Brain microvascular endothelial cell (primary cell): ENCODE data around the gene HIC1.
A peak's percentile ranks its signal among the peaks of the same experiment; 100 is the strongest.

Source experiments
- DNase-seq: peaks from one replicate; pipeline ENCODE4 v3.0.0-alpha.2; 2020
- H3K27ac ChIP-seq: fragments of 250-450 bp; sonication (Bioruptor Pico); 2 replicates; pipeline ENCODE4 v1.5.1; 2020; ENCODE audit warnings: mild to moderate bottlenecking, moderate library complexity
- H3K27me3 ChIP-seq: fragments of 250-450 bp; sonication (Bioruptor Pico); replicated peaks from 2 replicates; pipeline ENCODE4 v1.5.1; 2020; ENCODE audit warnings: mild to moderate bottlenecking
- H3K36me3 ChIP-seq: fragments of 250-450 bp; sonication (Bioruptor Pico); replicated peaks from 2 replicates; pipeline ENCODE4 v1.5.1; 2020; ENCODE audit warnings: mild to moderate bottlenecking
- H3K4me3 ChIP-seq: 2 replicates; pipeline ENCODE4 v1.5.1; 2011; ENCODE audit warnings: low read depth, mild to moderate bottlenecking, control low read depth, low read length, moderate library complexity
- in situ Hi-C: cut with HindIII; loops from 2 replicates; pipeline ENCODE4 v1.10.0; 2017; ENCODE audit warnings: low sequenced_read_pairs, low pct_ligation_motif_present
- TF ChIP-seq, protein P1 (sequence below): IDR thresholded peaks from 2 replicates; pipeline ENCODE4 v1.5.1; 2011; ENCODE audit warnings: low read depth, mild to moderate bottlenecking, moderate library complexity, low read length, control low read depth, inconsistent platforms; ENCODE audit errors: missing control alignments

HIC1 gene

DNA sequence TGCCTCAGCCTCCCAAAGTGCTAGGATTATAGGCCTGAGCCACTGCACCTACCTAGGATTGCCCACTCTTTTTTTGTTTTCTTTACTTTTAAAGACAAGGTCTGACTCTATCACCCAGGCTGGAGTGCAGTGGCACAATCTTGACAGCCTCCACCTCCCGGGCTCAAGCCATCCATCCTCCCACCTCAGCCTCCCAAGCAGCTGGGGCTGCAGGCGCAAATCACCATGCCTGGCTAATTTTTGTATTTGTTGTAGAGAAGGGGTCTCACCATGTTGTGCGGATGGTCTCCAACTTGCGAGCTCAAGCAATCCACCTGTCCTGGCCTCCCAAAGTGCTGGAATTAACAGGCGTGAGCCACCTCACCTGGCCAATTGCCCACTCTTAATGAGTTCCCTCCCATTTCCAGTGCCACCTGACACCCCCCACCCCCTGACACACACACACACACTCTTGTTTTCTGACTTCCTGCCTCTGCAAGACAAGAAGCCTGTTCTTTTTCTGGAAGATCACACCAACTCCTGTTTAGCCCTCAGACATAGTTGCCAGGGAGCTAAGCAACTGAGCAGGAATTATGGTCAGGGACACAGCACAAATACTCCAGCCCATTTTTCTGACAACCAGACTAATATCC lies 10.5 kb upstream of the HIC1 start:
- DNase-seq = no peak
- H3K36me3 ChIP-seq = peaks cover 5% of the 10 kb centered on the region
- no peaks in the 10 kb centered on the region for H3K27me3 ChIP-seq
- TF ChIP-seq, protein P1, sequence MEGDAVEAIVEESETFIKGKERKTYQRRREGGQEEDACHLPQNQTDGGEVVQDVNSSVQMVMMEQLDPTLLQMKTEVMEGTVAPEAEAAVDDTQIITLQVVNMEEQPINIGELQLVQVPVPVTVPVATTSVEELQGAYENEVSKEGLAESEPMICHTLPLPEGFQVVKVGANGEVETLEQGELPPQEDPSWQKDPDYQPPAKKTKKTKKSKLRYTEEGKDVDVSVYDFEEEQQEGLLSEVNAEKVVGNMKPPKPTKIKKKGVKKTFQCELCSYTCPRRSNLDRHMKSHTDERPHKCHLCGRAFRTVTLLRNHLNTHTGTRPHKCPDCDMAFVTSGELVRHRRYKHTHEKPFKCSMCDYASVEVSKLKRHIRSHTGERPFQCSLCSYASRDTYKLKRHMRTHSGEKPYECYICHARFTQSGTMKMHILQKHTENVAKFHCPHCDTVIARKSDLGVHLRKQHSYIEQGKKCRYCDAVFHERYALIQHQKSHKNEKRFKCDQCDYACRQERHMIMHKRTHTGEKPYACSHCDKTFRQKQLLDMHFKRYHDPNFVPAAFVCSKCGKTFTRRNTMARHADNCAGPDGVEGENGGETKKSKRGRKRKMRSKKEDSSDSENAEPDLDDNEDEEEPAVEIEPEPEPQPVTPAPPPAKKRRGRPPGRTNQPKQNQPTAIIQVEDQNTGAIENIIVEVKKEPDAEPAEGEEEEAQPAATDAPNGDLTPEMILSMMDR = no peak
- in situ Hi-C loops = no loop called here
- H3K4me3 ChIP-seq = no peak overlapping the region
- no peak overlapping the region for H3K27ac ChIP-seq

DNA sequence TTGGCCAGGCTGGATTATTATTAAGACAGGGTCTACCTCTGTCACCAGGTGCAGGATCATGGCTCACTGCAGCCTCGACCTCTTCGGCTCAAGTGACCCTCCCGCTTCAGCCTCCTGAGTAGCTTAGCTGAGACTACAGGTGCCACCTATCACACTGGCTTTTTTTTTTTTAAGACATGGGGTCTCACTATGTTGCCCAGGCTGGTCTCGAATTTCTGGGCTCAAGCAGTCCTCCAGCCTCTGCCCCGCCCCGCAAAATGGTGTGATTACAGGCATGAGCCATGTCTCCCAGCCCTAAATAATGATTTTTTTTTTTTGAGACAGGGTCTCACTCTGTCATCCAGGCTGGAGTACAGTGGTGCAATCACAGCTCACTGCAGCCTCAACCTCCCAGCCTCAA lies 7.3 kb upstream of the HIC1 start:
- TF ChIP-seq, protein P1 = no peak
- in situ Hi-C loops = no loop called here
- H3K36me3 ChIP-seq = peaks cover 5% of the 10 kb centered on the region

DNA sequence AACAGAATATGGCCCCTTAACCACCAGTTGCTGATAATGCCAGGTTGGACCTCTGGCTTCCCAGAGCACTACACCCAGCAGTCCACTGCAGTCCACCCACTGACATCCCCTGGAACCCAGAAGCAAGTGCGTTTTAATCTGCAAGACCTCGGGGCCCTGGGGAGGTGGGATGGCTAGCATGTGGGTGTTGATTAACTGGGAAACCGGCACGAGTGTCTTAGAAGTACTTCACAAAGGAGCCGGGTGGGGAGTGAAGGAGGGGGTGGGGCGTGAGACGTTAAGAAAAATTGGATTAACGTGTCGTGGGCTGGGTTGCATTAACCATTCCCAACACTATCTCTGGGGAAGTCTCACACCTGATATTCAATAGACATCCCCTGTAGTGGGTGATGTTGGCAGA lies 6.1 kb upstream of the HIC1 start:
- H3K4me3 ChIP-seq = peak overlapping the region; percentile 67
- TF ChIP-seq, protein P1 = no peak
- in situ Hi-C loops = no loop called here
- no peaks in the 10 kb centered on the region for H3K36me3 ChIP-seq
- no peak overlapping the region for H3K27ac ChIP-seq
- DNase-seq = no peak
- no peaks in the 10 kb centered on the region for H3K27me3 ChIP-seq

More for the DNA sequence above, 7.3 kb upstream of the HIC1 start:
- no peak overlapping the region for H3K4me3 ChIP-seq
- H3K27me3 ChIP-seq = no peaks in the 10 kb centered on the region
- H3K27ac ChIP-seq = no peak overlapping the region
- DNase-seq = no peak

DNA sequence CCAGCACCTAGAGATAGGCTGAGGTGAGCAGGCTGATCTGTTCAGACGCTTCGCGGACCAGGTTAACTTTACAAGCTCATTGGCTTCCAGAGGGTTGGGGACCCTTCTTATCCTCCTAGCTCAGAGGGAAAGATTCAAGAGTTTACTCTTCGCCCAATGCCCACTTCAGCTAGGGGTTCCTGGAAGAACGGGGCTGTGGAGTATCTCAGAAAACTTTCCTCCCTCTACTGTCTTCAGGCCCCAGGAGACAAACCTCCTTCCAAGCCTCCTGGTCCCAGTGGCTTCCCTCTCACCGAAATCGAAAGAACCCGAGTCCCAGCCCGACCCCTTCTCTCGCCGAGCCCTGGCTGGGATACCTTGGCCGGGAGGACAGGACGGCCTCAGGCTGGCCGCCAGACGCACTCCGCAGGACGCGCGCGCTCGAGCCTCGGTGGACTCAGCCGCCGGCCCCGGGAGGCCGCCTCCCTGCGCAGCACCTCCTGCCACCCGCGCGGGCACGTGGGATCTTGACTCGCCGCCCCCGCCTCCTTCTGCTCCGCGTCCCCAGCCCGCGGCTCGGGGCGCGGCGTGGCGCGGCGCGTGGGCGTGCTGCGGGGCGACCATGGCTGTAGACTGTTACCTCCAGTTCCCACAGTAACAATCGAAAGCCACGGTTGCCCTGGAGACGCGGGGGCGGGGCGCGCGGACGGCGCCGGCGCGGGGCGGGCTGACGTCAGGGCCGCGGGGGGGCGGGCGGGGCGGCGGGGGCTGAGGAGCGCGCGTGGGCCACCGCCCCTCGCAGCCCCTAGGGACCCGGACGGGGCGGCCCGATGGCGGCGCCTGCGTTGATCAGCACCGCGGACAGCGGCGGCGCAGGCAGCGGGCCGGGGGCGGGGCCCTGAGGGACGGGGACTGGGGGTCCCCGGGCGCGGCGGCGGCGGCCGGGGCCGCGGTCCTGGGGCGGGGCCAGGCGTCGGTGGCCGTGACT lies 5.3 kb upstream of the HIC1 start:
- H3K4me3 ChIP-seq = peak overlapping the region; percentile 67
- in situ Hi-C loops = no loop called here
- H3K36me3 ChIP-seq = no peaks in the 10 kb centered on the region
- DNase-seq = peak; percentile 83
- H3K27ac ChIP-seq = peak overlapping the region; percentile 60
- TF ChIP-seq, protein P1 = no peak
- H3K27me3 ChIP-seq = no peaks in the 10 kb centered on the region

DNA sequence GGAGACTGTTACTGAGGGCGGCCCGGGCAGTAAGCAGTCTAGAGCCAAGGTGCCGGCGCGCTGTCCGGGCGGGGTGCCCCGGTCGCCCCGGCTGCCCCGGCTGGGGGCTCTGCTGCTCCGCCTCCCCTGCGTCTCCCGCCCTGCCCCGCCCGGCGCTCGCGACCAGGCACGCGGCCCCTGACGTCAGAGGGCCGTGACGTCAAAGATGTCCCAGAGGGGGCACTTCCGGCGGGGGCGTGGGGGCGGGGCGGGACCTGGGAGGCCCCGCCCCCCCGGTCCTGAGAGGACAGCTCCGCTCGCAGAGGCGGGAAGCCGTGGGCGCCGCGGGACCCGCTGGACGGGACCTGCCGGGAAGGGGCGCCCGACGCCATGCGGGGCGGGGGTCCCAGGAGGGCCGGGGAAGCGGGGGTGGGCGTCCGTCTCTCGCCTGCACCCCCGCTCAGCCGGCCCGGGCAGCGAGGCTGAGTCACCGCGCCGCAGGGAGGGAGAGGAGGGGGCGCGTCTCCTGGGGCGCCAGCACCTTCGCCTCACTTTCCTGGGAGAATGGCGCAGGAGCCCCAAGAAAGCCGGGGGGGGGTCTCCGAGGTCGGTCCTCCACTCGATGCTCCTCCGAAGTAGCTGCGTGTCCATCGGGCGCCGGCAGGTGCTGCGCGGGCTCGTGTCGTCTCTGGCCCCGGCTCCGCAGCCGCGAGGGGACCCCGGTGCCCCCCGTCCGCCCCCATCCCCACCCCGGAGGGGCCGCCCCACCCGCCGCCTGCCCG lies 4.4 kb upstream of the HIC1 start:
- no peaks in the 10 kb centered on the region for H3K27me3 ChIP-seq
- H3K4me3 ChIP-seq = peak overlapping the region; percentile 49
- no peak for DNase-seq
- peak overlapping the region; percentile 32 for H3K27ac ChIP-seq
- in situ Hi-C loops = no loop called here
- no peaks in the 10 kb centered on the region for H3K36me3 ChIP-seq
- TF ChIP-seq, protein P1 = no peak
